Measurements from ENCODE around the gene TRPV2. TPM values are rescaled to one million over a fixed set of nuclear protein-coding genes. Genes with fewer than 3 reads are reported as not detected.

The TRPV2 gene
- total RNA-seq, 2 donors from 2014 or later = 35.4 to 74.9 TPM

DNA sequence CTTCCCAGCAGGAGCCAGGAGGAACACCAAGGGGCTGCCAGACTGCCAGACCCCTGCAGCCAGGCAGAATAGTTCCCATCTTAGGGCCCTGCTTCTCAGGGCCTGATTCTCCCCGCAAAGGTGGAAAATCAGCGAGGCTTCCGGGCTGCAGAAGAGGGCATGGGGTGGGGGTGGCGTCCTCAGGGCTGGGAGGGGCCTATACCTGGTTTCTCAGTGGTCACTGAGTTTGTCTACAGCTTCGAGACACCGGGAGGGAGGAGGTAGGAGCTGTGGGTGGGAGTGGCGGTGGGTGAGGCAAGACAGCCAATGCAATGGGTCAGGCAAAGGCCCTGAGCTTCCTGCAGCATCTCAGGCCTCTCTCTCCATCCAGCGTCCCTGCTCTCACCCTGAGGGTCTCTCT is 62.3 kb downstream of the TRPV2 start:
- Mint-ChIP-seq H3K27ac (no peak overlapping the region), H3K9me3 (no peaks in the 10 kb centered on the region), H3K4me1 (no peaks in the 10 kb centered on the region), H3K36me3 (ENCODE audit: low read depth) (no peaks in the 10 kb centered on the region), H3K27me3 (no peaks in the 10 kb centered on the region), H3K4me3 (no peak overlapping the region)
- no peak for ATAC-seq (replicated peaks)

DNA sequence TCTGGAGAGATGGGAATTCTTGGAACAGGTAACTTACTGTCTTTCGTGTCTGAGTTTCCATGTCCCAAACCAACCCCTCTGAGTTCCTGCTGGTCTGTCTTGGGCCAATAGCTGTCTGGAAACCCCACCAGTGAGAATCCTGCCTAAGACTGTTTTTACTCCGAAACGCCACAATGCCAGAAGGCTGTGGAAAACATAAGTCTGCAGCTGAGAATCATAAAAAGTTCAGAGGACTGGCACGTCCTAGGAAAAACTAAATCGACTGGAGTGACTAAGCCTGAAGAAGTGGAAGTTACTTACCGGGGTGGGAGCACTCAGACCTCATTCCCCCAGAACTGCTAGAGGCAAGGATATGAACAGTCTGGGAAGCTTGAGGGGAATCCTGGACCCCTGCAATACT is 63.3 kb downstream of the TRPV2 start:
- Mint-ChIP-seq H3K27ac (no peak overlapping the region), H3K27me3 (no peaks in the 10 kb centered on the region), H3K36me3 (ENCODE audit: low read depth) (no peaks in the 10 kb centered on the region), H3K4me1 (no peaks in the 10 kb centered on the region), H3K9me3 (no peaks in the 10 kb centered on the region), H3K4me3 (no peak overlapping the region)
- ATAC-seq (replicated peaks) = no peak

DNA sequence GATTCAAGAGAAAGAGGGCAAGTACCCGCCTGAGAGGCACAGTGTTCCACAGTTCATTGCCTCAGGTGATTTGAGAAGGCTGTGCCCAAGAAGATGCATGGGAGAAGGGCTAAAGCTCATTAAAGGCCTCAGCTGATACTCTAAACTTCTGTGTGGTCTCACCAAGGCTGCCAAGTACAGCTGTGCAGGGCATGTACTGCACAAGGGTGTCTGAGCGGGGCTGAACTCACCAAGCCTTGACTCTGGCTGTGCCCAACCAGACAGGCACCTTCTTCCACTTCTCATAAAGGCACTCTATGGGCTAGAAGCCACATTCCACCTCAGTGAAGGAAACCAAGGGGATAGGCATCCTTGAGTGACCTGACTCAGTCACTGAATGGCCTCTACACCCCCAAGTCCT is 63.9 kb downstream of the TRPV2 start:
- H3K4me3 Mint-ChIP-seq = no peak overlapping the region
- H3K27ac Mint-ChIP-seq = no peak overlapping the region
- ATAC-seq (replicated peaks) = no peak
- no peaks in the 10 kb centered on the region for H3K9me3 Mint-ChIP-seq
- H3K36me3 Mint-ChIP-seq (ENCODE audit: low read depth) = no peaks in the 10 kb centered on the region
- no peaks in the 10 kb centered on the region for H3K4me1 Mint-ChIP-seq
- no peaks in the 10 kb centered on the region for H3K27me3 Mint-ChIP-seq

DNA sequence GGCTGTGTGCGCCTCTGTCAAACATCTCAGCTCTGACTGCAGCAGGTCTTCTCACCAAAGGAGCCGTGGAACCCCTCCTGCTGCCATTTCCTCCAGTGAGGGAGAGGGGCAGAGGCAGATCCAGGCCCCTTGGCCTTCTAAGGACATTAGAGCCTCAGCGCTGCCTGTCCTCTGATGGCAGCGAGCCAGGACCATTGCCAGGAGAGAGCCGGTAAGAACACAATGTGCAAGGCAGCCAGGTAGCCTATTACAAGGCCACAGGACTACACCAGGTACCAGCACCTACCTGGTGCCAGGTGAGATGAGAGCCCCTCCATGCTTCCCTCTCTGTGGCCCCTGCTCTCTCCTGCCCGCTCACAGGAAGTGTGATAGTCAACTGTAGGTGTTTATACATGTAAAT is 65.6 kb downstream of the TRPV2 start:
- no peaks in the 10 kb centered on the region for H3K9me3 Mint-ChIP-seq
- no peak for ATAC-seq (replicated peaks)
- no peak overlapping the region for H3K27ac Mint-ChIP-seq
- no peaks in the 10 kb centered on the region for H3K27me3 Mint-ChIP-seq
- no peaks in the 10 kb centered on the region for H3K4me1 Mint-ChIP-seq
- no peak overlapping the region for H3K4me3 Mint-ChIP-seq
- no peaks in the 10 kb centered on the region for H3K36me3 Mint-ChIP-seq (ENCODE audit: low read depth)

DNA sequence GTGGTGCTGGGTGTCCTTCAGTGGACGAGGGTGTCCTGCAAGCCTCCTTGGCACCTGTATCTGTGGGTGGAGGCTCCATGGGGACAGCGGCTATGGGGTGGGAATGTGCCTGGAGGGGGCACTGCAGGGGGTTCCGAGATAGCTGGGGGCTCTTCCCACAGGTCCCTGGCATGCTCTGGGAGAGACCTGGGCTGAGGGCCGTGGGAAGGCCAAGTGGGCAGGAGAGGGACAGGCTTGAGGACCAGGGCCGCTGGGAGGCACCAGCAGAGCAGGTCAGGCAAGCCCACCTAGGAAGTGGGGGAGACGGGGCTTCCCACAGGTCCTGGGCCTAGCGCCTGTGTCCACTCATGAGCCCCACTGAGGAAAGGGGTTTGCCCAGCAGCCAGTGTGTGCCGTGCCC is 66.9 kb downstream of the TRPV2 start:
- Mint-ChIP-seq H3K9me3 (no peaks in the 10 kb centered on the region), H3K27me3 (no peaks in the 10 kb centered on the region), H3K36me3 (ENCODE audit: low read depth) (no peaks in the 10 kb centered on the region), H3K4me3 (no peak overlapping the region), H3K27ac (no peak overlapping the region), H3K4me1 (no peaks in the 10 kb centered on the region)
- ATAC-seq (replicated peaks) = no peak

DNA sequence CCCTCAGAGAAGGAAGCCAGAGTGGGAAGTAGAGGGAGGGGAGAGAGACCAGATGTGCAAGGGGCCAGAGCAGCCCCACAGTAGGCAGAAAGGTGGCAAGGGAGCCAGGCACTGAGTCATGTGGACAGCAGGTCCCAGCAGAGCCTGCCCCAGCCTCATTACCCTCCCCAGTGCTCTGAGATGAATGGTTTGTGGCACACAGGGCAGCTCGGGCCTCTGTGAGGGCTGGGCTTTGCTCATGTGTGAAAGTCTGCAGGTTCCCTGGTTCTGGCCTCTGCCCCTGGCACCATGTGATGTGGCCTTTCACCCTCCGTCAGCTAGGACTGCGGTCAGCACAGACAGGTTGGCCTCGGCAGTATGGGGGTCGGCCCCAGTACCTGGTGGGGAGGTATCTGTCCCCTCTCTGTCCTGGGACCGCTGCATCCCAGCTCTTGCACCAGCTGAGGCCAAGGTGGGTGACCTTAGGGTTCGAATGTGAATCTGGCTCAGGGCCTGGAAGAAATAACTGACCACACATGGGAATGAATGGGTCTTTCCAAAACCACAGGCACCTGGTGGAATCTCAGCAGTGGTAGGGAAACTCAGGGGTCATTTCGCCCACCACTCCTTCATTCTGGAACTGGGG is 67.8 kb downstream of the TRPV2 start:
- no peak for ATAC-seq (replicated peaks)
- no peaks in the 10 kb centered on the region for H3K4me1 Mint-ChIP-seq
- H3K4me3 Mint-ChIP-seq = no peak overlapping the region
- H3K27me3 Mint-ChIP-seq = no peaks in the 10 kb centered on the region
- H3K27ac Mint-ChIP-seq = no peak overlapping the region
- H3K9me3 Mint-ChIP-seq = no peaks in the 10 kb centered on the region
- H3K36me3 Mint-ChIP-seq (ENCODE audit: low read depth) = no peaks in the 10 kb centered on the region

DNA sequence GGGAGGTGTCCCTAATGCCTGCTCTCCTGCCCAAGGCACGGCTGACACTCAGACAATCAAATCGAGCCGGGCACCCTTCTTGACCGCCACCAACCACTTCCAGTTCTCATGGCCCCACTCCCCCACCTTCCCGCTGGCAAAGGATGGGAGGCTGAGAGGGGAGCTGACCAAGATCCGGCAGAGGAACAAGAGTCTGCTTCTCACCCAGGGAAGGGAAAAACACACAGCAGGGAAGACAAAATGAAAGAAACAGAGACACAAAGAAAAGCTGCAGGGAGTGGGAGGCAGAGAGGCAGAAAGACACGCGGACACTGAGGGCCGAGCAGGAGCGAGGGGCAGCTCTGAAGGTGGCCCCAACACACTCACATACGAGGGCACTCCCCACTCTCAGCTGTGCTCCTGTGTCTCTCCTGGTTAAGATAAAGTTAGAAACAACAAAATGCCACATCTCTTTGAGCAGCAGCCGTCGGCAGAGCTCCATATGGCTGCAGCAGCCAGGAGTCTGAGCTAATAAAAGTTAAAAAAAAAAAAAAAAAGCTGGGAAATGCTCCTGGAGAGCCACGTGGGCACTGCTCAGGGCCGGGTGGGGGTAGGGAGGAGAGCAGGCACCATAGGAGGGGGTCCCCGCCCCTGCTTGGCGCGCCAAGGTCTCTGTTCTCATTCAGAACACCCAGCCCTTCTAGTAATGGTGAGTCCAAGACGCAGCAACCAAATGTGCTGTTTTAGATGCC is 69.2 kb downstream of the TRPV2 start:
- H3K4me3 Mint-ChIP-seq = no peak overlapping the region
- no peak overlapping the region for H3K27ac Mint-ChIP-seq
- H3K4me1 Mint-ChIP-seq = no peaks in the 10 kb centered on the region
- no peaks in the 10 kb centered on the region for H3K9me3 Mint-ChIP-seq
- H3K27me3 Mint-ChIP-seq = no peaks in the 10 kb centered on the region
- H3K36me3 Mint-ChIP-seq (ENCODE audit: low read depth) = no peaks in the 10 kb centered on the region
- ATAC-seq (replicated peaks) = no peak

Other genes starting within 250 kb of the TRPV2 start
- 100 to 1,000 TPM; 112 to 144 TPM for gene NCOR1, start 200.0 kb upstream of the TRPV2 start, total RNA-seq
- gene PIGL, start 198.4 kb upstream of the TRPV2 start, total RNA-seq = 10 to 100 TPM; 35.5 to 38.7 TPM
- gene CENPV, start 62.1 kb upstream of the TRPV2 start, total RNA-seq = 10 to 100 TPM; 17.5 to 43.5 TPM
- gene UBB, start 34.5 kb upstream of the TRPV2 start, total RNA-seq = 1,000 to 10,000 TPM in 1 of 2 donors, 100 to 1,000 TPM in 1; 896 to 1,413 TPM
- 1 to 10 TPM in 1 of 2 donors, under 1 TPM in 1; 0.90 to 2.3 TPM for gene LRRC75A, start 76.6 kb downstream of the TRPV2 start, total RNA-seq
- 1 to 10 TPM; 3.3 to 6.3 TPM for gene ZNF287, start 153.6 kb downstream of the TRPV2 start, total RNA-seq
- gene ZNF624, start 238.3 kb downstream of the TRPV2 start, total RNA-seq = 1 to 10 TPM; 3.4 to 6.2 TPM